SK-N-MC (cell line): ENCODE results near the gene APBA2.

Source experiments
- DNase-seq: peaks from one replicate; pipeline ENCODE4 v3.0.0-alpha.2; 2011; ENCODE audit warnings: low read depth, low spot score
- H3K27ac ChIP-seq: fragments of 200-600 bp; sonication (generic); 2 replicates; pipeline ENCODE4 v1.5.1; 2016; ENCODE audit warnings: mixed run types
- H3K36me3 ChIP-seq: fragments of 200-600 bp; sonication (generic); 2 replicates; pipeline ENCODE4 v1.6.1; 2017; ENCODE audit warnings: antibody characterized with exemption, low read length, mixed read lengths; ENCODE audit not compliant: insufficient read depth
- H3K4me3 ChIP-seq: fragments of 200-600 bp; sonication (generic); 2 replicates; pipeline ENCODE4 v1.5.1; 2016
- H3K9ac ChIP-seq: fragments of 200-600 bp; sonication (generic); 2 replicates; pipeline ENCODE4 v1.8.0; 2017; ENCODE audit warnings: mixed run types, mixed read lengths; ENCODE audit not compliant: insufficient read length
- H3K9me3 ChIP-seq: fragments of 200-600 bp; sonication (generic); 2 replicates; pipeline ENCODE4 v1.6.1; 2017; ENCODE audit warnings: low read depth, mild to moderate bottlenecking, antibody characterized with exemption, low read length, moderate library complexity, mixed read lengths
- EZH2 ChIP-seq: fragments of 200-600 bp; sonication (generic); IDR thresholded peaks from one replicate; pipeline ENCODE4 v1.6.1; 2017; ENCODE audit warnings: antibody characterized with exemption
- FOXP2 ChIP-seq: optimal IDR thresholded peaks from 2 replicates; pipeline ENCODE3; 2011; ENCODE audit warnings: mild to moderate bottlenecking, moderate library complexity; ENCODE audit not compliant: insufficient read depth; ENCODE audit errors: extremely low read length, control extremely low read depth
- POLR2AphosphoS5 ChIP-seq: IDR thresholded peaks from 2 replicates; pipeline ENCODE4 v1.6.1; 2012; ENCODE audit warnings: mild to moderate bottlenecking, low read depth, low read length, borderline replicate concordance

APBA2 gene

DNA sequence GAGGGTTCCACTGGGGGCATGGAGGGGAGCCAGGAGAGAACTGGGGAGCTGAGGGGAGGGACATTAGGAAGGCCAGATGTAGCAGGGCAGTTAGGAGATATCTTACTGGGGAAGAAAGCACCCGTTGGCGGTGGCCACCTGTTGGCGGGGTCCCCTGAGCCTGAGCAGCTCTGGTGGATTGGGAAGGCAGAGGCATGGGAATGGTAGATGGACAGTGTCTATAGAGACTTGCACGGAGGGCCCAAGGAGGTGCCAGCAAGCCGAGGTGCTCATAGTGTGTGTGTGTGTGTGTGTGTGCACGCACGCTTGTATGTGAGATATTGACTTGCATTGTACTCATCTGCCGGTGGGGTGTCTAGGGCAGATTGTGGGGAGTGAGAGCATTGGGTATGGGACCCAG is 179.0 kb downstream of the APBA2 start:
- DNase-seq = no peak
- Histone ChIP-seq H3K36me3 (no peaks in the 10 kb centered on the region), H3K4me3 (no peak overlapping the region), H3K9ac (no peak overlapping the region), H3K9me3 (no peaks in the 10 kb centered on the region), H3K27ac (no peak overlapping the region)
- no peak for TF ChIP-seq POLR2AphosphoS5

DNA sequence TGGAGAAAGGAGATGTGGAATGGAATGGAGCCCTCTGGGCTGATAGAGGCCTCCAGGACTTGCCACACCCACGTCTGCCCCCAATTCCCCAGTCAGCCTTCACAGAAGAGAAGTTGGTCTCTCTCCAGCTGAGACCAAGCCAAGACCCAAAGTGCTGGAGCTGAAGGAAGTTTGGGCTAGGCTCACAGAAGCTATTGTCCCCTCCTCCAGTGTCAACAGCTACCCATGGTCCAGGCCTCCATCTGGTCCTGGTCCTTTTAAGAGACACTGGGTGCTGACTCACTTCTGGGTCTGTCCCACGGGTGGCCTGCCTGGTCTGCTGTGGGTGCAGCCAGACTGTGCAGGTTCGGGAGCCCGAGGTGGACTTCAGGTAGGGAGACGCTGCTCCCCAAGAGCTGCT is 179.8 kb downstream of the APBA2 start:
- no peaks in the 10 kb centered on the region for H3K9me3 ChIP-seq
- TF ChIP-seq FOXP2 = no peak
- no peak for TF ChIP-seq EZH2
- TF ChIP-seq POLR2AphosphoS5 = no peak
- no peak overlapping the region for H3K27ac ChIP-seq
- no peak overlapping the region for H3K4me3 ChIP-seq
- no peaks in the 10 kb centered on the region for H3K36me3 ChIP-seq
- DNase-seq = no peak
- no peak overlapping the region for H3K9ac ChIP-seq

DNA sequence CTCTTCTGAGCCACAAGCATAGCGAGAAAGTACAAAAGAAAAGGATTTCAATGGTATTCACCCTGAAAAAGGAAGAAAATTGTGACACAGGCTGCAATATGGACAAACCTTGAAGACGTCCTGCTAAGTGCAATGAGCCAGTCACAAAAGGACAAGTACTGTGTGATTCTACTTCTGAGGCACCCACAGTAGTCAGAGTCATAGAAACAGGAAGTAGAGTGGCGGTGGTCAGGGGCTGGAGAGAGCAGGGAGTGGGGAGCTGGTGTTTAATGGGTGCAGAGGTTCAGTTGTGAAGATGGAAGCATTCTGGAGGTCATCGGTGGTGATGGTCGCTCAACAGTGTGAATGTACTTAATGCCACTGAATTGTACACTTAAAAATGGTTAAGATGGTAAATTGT is 180.5 kb downstream of the APBA2 start:
- no peak overlapping the region for H3K9ac ChIP-seq
- TF ChIP-seq FOXP2 (no peak), POLR2AphosphoS5 (no peak), EZH2 (no peak)
- no peak overlapping the region for H3K4me3 ChIP-seq
- H3K36me3 ChIP-seq = no peaks in the 10 kb centered on the region
- no peaks in the 10 kb centered on the region for H3K9me3 ChIP-seq
- no peak overlapping the region for H3K27ac ChIP-seq
- no peak for DNase-seq

DNA sequence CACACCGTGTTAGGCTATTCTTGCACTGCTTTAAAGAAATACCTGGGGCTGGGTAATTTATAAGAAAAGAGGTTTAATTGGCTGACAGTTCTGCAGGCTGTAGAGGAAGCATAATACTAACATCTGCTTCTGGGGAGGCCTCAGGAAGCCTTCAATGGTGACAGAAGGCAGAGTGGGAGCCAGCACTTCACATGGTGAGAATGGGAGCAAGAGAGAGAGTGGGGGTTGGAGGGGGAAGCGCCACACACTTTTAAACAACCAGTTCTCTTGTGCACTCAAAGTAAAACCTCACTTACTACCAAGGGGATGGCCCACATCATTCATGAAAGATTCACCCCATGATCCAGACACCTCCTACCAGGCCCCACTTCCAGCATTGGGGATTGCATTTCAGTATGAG is 181.1 kb downstream of the APBA2 start:
- H3K9me3 ChIP-seq = no peaks in the 10 kb centered on the region
- H3K36me3 ChIP-seq = no peaks in the 10 kb centered on the region
- TF ChIP-seq FOXP2 (no peak), EZH2 (no peak), POLR2AphosphoS5 (no peak)
- H3K9ac ChIP-seq = no peak overlapping the region
- no peak overlapping the region for H3K4me3 ChIP-seq
- DNase-seq = no peak
- no peak overlapping the region for H3K27ac ChIP-seq

DNA sequence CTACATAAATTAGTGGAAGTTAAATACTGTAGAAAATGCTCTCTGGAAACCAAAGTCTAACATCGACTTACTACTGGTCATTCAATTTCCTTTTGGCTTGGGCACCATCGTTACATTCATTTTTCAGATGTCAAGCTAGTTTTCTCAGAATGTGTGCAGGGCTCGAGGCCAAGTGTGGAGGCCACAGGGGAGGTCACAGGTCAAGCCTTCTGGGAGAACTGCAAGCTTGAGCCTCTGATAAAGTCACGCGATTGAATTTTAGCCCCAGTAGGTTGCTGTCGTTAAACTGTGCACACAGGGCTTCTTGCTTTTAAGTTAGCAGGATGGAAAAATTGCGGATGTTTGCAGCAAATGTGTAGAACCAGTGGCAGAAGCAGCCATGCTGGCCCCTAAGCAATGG is 182.2 kb downstream of the APBA2 start:
- no peak for DNase-seq
- H3K9me3 ChIP-seq = no peaks in the 10 kb centered on the region
- no peak overlapping the region for H3K27ac ChIP-seq
- H3K36me3 ChIP-seq = no peaks in the 10 kb centered on the region
- no peak overlapping the region for H3K4me3 ChIP-seq
- H3K9ac ChIP-seq = no peak overlapping the region
- TF ChIP-seq FOXP2 (no peak), POLR2AphosphoS5 (no peak), EZH2 (no peak)

DNA sequence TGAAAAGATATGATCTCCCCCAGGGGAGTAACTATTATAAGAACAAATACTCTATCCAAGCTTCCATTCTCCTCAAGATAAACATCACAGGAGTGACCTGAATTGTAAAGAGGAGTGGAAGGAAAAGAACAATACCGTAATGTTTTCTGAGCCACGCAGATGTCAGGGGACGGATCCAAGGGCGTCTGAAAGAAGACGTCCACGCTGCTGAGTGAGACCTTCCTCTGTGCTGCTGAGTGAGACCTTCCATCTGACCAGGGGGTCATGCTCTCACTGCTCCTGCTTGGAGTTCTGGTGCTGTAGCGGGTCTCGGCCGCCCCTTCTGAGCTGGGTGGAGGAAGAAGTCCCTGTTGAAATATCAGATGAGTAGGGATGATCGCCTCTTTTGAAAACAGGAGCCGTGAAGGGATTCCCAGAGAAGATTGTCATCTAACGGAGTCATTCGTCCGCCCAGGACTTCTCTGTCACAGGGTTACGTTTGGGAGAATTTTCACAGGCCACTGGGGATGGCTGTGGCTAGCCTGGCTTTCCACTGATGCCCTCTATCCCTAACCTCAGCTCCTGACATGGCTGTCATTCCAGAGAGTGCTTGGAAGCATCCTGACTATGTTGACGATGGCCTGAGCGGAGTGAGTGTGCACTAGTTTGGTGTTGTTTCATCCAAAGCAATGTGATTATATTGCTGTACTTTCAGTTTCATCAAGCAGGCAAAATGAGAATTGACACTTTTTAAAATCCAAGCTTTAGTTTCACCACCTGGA is 184.9 kb downstream of the APBA2 start:
- Histone ChIP-seq H3K27ac (no peak overlapping the region), H3K36me3 (no peaks in the 10 kb centered on the region), H3K9ac (no peak overlapping the region), H3K4me3 (no peak overlapping the region), H3K9me3 (no peaks in the 10 kb centered on the region)
- no peak for DNase-seq
- no peak for TF ChIP-seq EZH2
- TF ChIP-seq FOXP2 = no peak
- TF ChIP-seq POLR2AphosphoS5 = no peak

DNA sequence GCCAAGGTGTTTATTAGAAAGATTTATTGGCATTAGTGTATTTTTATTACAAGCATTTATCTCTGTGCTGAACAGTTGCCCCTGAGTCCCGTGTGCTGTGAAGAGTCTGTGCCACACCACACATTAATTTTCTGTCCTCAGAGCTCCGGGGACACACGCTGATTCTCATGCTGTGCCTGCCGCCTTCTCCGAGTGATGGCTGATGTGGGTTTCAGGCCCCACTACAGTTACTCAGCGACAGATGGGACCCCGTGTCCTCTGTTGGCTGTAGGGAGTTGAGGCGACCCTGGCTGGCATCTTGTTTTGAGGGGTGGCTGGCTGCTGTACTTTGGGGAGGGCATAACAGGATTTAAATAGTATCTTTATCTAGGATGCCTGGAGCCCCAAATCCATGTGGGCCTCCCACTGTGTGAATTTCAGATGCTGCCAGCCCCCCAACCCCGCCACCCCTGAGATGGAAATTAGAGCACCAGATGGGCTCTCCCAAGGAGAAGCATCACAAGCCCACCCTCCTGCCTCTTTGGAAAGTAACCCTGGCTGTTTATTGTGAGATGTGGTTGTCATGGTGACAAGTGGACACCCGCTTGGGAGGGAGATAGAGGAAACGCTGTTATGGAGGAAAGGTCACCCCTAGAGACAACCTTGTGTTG is 185.6 kb downstream of the APBA2 start:
- no peaks in the 10 kb centered on the region for H3K9me3 ChIP-seq
- H3K4me3 ChIP-seq = no peak overlapping the region
- no peak overlapping the region for H3K27ac ChIP-seq
- no peak for DNase-seq
- H3K9ac ChIP-seq = no peak overlapping the region
- TF ChIP-seq FOXP2 = no peak
- no peak for TF ChIP-seq POLR2AphosphoS5
- no peak for TF ChIP-seq EZH2
- H3K36me3 ChIP-seq = no peaks in the 10 kb centered on the region

DNA sequence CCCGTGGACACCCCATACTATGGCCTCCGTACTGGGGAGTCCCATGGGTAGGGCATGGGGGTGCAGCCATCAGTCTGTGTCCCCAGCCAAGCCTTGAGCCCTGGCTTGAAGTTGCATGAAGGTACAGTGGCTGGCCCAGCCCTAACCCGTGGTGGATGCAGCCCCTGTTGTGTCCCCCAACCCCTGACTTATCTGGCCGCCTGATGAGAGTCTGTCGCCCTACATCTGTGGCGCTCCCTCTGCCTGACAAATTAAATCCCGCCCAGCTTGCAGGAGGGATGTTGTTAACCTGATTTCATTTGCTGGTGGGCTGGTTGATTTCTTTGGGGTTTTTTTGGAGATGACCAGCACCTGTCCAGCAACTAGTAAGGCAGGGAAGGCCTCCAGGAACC is 186.1 kb downstream of the APBA2 start:
- TF ChIP-seq POLR2AphosphoS5 (no peak), FOXP2 (no peak), EZH2 (no peak)
- no peaks in the 10 kb centered on the region for H3K9me3 ChIP-seq
- no peaks in the 10 kb centered on the region for H3K36me3 ChIP-seq
- no peak overlapping the region for H3K4me3 ChIP-seq
- no peak overlapping the region for H3K27ac ChIP-seq
- DNase-seq = no peak
- no peak overlapping the region for H3K9ac ChIP-seq

DNA sequence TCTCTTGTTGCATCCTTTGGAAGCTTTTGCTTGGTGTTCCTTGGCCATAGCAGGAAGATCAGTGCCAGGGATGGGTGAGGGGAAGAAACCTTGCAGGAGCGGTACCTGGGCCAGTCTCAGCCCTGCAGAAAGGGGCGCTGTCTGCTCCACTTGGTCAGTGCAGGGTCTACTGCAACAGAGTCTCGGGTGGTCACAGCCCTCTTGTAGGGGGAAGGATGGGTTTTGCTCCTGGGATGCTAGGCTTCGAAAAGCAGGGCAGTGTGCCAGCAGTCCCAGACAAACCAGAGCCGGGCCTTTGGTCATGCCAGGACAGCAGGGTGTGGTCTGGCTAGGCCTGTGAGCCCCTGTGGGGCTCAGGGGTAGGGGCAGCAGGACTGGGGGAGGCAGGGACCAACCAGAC is 186.7 kb downstream of the APBA2 start:
- H3K4me3 ChIP-seq = no peak overlapping the region
- H3K36me3 ChIP-seq = no peaks in the 10 kb centered on the region
- H3K9ac ChIP-seq = no peak overlapping the region
- H3K27ac ChIP-seq = no peak overlapping the region
- no peak for DNase-seq
- TF ChIP-seq EZH2 = no peak
- no peak for TF ChIP-seq FOXP2
- no peak for TF ChIP-seq POLR2AphosphoS5
- no peaks in the 10 kb centered on the region for H3K9me3 ChIP-seq
